AG08396 (cell line): ENCODE measurements around the gene ORMDL1.
A peak's percentile ranks its signal among the peaks of the same experiment; 100 is the strongest.
"Not testable (repeated sequence)": the region's sequence is repeated elsewhere in the genome, so short reads cannot be mapped to it uniquely, and the experiment has no call there.

ENCODE experiments used
- DNase-seq: peaks from one replicate; pipeline ENCODE4 v3.0.0; 2012; ENCODE audit warnings: low spot score, mixed read lengths

ORMDL1 gene

GRCh38 chr2:189770590-189771322 is 13.4 kb downstream of the ORMDL1 start:
- no peak for DNase-seq

- no peak for DNase-seq
These were observed 20.1 kb downstream of the ORMDL1 start for GRCh38 chr2:189763908-189764661.

- DNase-seq, result peak; percentile 82
These were observed 21.4 kb downstream of the ORMDL1 start, which contains the start of gene OSGEPL1 for GRCh38 chr2:189762551-189763298. OSGEPL1 (minus strand) TSS chr2:189762792; CDS start chr2:189761640, 1,152 bp downstream.

- DNase-seq, result no peak
These were observed 21.9 kb downstream of the ORMDL1 start for GRCh38 chr2:189762229-189762550.

GRCh38 chr2:189760154-189760553 is 24.0 kb downstream of the ORMDL1 start:
- DNase-seq, result not testable (repeated sequence)

GRCh38 chr2:189756311-189756952 is 27.7 kb downstream of the ORMDL1 start:
- DNase-seq, result no peak

GRCh38 chr2:189751080-189751658 is 33.0 kb downstream of the ORMDL1 start:
- DNase-seq, result peak; percentile 44

GRCh38 chr2:189729430-189729829 is 54.7 kb downstream of the ORMDL1 start:
- DNase-seq, result no peak

GRCh38 chr2:189726849-189727248 is 57.3 kb downstream of the ORMDL1 start:
- DNase-seq, result no peak

GRCh38 chr2:189726271-189726670 is 57.9 kb downstream of the ORMDL1 start:
- DNase-seq, result no peak

- no peak for DNase-seq
These were observed 60.9 kb downstream of the ORMDL1 start for GRCh38 chr2:189723192-189723591.
